ENCODE data around the gene CDH1.

DNA sequence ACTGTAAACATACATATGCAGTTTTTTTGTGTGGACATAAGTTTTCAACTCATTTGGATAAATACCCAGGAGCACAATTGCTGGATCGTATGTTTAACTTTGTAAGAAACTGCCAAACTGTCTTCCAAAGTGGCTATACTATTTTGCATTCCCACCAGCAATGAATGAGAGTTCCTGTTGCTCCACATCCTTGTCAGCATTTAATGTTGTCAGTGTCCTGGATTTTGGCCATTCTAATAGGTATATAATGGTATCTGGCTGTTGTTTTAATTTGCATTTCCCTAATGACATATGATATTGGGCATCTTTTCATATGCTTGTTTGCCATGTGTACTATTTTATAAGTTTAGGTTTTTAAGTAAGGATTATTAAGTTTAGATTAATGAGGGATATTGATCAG lies 120.4 kb downstream of the CDH1 start:
- TF ChIP-seq, protein P1, sequence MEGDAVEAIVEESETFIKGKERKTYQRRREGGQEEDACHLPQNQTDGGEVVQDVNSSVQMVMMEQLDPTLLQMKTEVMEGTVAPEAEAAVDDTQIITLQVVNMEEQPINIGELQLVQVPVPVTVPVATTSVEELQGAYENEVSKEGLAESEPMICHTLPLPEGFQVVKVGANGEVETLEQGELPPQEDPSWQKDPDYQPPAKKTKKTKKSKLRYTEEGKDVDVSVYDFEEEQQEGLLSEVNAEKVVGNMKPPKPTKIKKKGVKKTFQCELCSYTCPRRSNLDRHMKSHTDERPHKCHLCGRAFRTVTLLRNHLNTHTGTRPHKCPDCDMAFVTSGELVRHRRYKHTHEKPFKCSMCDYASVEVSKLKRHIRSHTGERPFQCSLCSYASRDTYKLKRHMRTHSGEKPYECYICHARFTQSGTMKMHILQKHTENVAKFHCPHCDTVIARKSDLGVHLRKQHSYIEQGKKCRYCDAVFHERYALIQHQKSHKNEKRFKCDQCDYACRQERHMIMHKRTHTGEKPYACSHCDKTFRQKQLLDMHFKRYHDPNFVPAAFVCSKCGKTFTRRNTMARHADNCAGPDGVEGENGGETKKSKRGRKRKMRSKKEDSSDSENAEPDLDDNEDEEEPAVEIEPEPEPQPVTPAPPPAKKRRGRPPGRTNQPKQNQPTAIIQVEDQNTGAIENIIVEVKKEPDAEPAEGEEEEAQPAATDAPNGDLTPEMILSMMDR (IDR thresholded peaks at IDR 0.05), result no peak
- TF ChIP-seq, protein P2, sequence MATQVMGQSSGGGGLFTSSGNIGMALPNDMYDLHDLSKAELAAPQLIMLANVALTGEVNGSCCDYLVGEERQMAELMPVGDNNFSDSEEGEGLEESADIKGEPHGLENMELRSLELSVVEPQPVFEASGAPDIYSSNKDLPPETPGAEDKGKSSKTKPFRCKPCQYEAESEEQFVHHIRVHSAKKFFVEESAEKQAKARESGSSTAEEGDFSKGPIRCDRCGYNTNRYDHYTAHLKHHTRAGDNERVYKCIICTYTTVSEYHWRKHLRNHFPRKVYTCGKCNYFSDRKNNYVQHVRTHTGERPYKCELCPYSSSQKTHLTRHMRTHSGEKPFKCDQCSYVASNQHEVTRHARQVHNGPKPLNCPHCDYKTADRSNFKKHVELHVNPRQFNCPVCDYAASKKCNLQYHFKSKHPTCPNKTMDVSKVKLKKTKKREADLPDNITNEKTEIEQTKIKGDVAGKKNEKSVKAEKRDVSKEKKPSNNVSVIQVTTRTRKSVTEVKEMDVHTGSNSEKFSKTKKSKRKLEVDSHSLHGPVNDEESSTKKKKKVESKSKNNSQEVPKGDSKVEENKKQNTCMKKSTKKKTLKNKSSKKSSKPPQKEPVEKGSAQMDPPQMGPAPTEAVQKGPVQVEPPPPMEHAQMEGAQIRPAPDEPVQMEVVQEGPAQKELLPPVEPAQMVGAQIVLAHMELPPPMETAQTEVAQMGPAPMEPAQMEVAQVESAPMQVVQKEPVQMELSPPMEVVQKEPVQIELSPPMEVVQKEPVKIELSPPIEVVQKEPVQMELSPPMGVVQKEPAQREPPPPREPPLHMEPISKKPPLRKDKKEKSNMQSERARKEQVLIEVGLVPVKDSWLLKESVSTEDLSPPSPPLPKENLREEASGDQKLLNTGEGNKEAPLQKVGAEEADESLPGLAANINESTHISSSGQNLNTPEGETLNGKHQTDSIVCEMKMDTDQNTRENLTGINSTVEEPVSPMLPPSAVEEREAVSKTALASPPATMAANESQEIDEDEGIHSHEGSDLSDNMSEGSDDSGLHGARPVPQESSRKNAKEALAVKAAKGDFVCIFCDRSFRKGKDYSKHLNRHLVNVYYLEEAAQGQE (IDR thresholded peaks at IDR 0.05; ENCODE audit: insufficient read depth in 1 of 2, low read depth in 2 of 2, low read length in 1 of 2), result no peak
- TF ChIP-seq POLR2AphosphoS5 (IDR thresholded peaks at IDR 0.05; ENCODE audit: low read depth, low read length) (no peak), TCF7L2 (IDR thresholded peaks at IDR 0.05; ENCODE audit: low read depth, low read length) (no peak)

Measured in Panc1 (cell line).